ENCODE data around the gene HOMER2.

HOMER2 gene

DNA sequence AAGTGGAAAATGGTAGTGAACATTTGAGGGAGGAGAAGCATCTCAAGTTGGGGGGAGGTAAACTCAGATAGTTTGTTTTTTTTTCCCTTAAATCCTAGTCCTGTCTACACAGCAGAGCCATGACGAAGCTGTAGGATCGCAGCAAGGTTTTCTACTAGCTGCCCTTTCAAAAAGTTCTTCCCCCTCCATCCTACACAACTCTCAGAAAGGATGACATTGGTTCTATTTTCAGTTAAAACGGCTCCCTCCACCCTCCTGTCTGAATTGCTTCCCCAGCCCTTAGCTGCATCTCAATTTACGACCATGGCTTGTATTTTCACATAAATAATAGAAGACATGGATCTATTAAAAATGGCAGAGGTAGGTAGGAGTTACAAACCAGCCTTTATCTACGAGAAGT lies 2.2 kb downstream of the HOMER2 start:
- Histone ChIP-seq H3K27ac (ENCODE audit: low read length) (no peak overlapping the region), H3K9me3 (ENCODE audit: insufficient read depth, low read length) (no peaks in the 10 kb centered on the region), H3K36me3 (replicated peaks; ENCODE audit: low read depth, low read length) (no peaks in the 10 kb centered on the region), H3K79me2 (ENCODE audit: low read length) (peaks cover 4% of the 10 kb centered on the region; the same call in 1 of the 2 replicates), H3K9ac (ENCODE audit: low read length) (no peak overlapping the region), H3K4me1 (ENCODE audit: low read length) (peaks cover 24% of the 10 kb centered on the region), H3K4me2 (ENCODE audit: low read length) (peak overlapping the region; percentile 85), H3K27me3 (ENCODE audit: low read depth, low read length) (peaks cover 22% of the 10 kb centered on the region), H2AFZ (ENCODE audit: low read depth, low read length) (no peak overlapping the region), H3K4me3 (ENCODE audit: low read length) (peak overlapping the region; percentile 78), H4K20me1 (ENCODE audit: insufficient read depth, low read length) (peaks cover 21% of the 10 kb centered on the region)
- TF ChIP-seq, protein P1, sequence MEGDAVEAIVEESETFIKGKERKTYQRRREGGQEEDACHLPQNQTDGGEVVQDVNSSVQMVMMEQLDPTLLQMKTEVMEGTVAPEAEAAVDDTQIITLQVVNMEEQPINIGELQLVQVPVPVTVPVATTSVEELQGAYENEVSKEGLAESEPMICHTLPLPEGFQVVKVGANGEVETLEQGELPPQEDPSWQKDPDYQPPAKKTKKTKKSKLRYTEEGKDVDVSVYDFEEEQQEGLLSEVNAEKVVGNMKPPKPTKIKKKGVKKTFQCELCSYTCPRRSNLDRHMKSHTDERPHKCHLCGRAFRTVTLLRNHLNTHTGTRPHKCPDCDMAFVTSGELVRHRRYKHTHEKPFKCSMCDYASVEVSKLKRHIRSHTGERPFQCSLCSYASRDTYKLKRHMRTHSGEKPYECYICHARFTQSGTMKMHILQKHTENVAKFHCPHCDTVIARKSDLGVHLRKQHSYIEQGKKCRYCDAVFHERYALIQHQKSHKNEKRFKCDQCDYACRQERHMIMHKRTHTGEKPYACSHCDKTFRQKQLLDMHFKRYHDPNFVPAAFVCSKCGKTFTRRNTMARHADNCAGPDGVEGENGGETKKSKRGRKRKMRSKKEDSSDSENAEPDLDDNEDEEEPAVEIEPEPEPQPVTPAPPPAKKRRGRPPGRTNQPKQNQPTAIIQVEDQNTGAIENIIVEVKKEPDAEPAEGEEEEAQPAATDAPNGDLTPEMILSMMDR (IDR thresholded peaks at IDR 0.05; ENCODE audit: low read depth, low read length), result no peak
- no peak for TF ChIP-seq EZH2phosphoT487 (IDR thresholded peaks at IDR 0.05; ENCODE audit: low read depth)

DNA sequence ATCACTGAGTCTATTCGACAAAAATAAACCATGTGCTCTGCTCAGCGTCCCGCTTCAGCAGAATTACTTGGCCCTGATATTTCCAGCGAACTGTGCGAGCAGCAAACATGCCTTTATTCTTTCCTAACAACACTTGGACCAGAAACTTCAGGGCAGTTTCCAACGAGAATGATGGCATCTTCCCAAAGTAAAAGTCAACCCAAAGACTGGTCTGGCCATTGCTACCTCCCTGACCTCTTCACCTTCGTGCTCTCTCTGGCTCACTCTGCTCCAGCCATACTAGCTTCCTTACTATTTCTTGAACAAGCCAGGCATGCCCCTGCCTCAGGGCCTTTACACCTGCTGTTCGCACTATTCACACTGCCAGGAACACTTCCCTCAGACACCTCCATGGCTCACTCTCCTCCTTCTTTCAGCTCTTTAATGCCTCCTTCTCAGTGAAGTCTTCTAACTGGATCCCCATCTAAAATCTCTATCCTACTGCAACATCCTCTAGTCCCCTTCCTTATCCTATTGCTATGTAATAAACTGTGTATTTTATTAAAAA lies 6.3 kb downstream of the HOMER2 start:
- Histone ChIP-seq H3K9ac (ENCODE audit: low read length) (no peak overlapping the region), H3K9me3 (ENCODE audit: insufficient read depth, low read length) (no peaks in the 10 kb centered on the region), H3K4me2 (ENCODE audit: low read length) (no peak overlapping the region), H4K20me1 (ENCODE audit: insufficient read depth, low read length) (peaks cover 29% of the 10 kb centered on the region), H2AFZ (ENCODE audit: low read depth, low read length) (no peak overlapping the region), H3K27me3 (ENCODE audit: low read depth, low read length) (peaks cover 22% of the 10 kb centered on the region), H3K79me2 (ENCODE audit: low read length) (peaks cover 4% of the 10 kb centered on the region; the same call in 1 of the 2 replicates), H3K4me3 (ENCODE audit: low read length) (no peak overlapping the region), H3K27ac (ENCODE audit: low read length) (no peak overlapping the region), H3K36me3 (replicated peaks; ENCODE audit: low read depth, low read length) (no peaks in the 10 kb centered on the region), H3K4me1 (ENCODE audit: low read length) (peaks cover 20% of the 10 kb centered on the region)
- TF ChIP-seq, protein P1 (IDR thresholded peaks at IDR 0.05; ENCODE audit: low read depth, low read length), result no peak
- TF ChIP-seq EZH2phosphoT487 (IDR thresholded peaks at IDR 0.05; ENCODE audit: low read depth), result no peak

DNA sequence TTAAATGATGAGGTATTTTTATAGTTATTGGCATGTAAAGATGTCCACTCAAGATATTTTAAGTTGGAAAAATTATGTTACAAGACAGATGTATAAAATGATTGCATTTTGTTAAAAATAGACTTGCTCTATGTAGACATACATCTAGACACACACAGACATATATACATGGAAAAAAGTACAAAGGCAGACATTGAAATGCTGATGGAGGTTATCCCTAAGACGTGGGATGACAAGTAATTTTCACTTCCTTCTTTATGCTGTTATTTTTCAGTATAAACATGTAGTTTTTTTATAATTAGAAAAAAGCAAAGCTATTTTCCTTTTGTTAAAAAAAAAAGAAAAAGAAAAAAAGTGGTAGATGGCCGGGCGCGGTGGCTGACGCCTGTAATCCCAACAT lies 7.2 kb downstream of the HOMER2 start:
- no peak overlapping the region for H3K27ac ChIP-seq (ENCODE audit: low read length)
- no peak overlapping the region for H3K4me2 ChIP-seq (ENCODE audit: low read length)
- peaks cover 11% of the 10 kb centered on the region for H3K4me1 ChIP-seq (ENCODE audit: low read length)
- H3K9me3 ChIP-seq (ENCODE audit: insufficient read depth, low read length), result no peaks in the 10 kb centered on the region
- H3K36me3 ChIP-seq (replicated peaks; ENCODE audit: low read depth, low read length), result no peaks in the 10 kb centered on the region
- no peak overlapping the region for H3K4me3 ChIP-seq (ENCODE audit: low read length)
- peaks cover 20% of the 10 kb centered on the region for H3K27me3 ChIP-seq (ENCODE audit: low read depth, low read length)
- no peak overlapping the region for H3K9ac ChIP-seq (ENCODE audit: low read length)
- peaks cover 26% of the 10 kb centered on the region for H4K20me1 ChIP-seq (ENCODE audit: insufficient read depth, low read length)
- H3K79me2 ChIP-seq (ENCODE audit: low read length), result peaks cover 4% of the 10 kb centered on the region; the same call in 1 of the 2 replicates
- no peak for TF ChIP-seq EZH2phosphoT487 (IDR thresholded peaks at IDR 0.05; ENCODE audit: low read depth)
- TF ChIP-seq, protein P1 (IDR thresholded peaks at IDR 0.05; ENCODE audit: low read depth, low read length), result no peak
- H2AFZ ChIP-seq (ENCODE audit: low read depth, low read length), result no peak overlapping the region

DNA sequence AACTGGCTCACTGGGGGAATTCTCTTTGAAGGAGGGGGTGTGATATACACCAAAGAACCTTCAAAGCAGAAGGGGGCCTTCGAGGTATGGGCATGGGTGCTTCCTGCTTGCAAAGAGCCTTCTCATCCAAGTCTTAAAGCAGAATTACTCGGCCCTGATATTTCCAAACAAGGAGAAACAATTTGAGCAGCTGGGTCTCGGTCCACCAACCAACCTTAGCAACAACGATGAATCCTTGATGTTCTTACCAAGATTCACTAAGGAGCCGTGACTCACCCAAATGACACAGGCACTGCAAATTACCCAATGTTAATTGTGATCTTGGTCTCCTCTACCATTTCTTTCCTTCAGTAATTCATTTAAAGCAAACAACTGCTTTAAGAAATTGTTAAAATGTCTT lies 7.7 kb downstream of the HOMER2 start:
- no peak overlapping the region for H3K9ac ChIP-seq (ENCODE audit: low read length)
- H3K27ac ChIP-seq (ENCODE audit: low read length), result no peak overlapping the region
- no peak overlapping the region for H2AFZ ChIP-seq (ENCODE audit: low read depth, low read length)
- no peak overlapping the region for H3K4me3 ChIP-seq (ENCODE audit: low read length)
- no peaks in the 10 kb centered on the region for H3K9me3 ChIP-seq (ENCODE audit: insufficient read depth, low read length)
- H3K4me2 ChIP-seq (ENCODE audit: low read length), result no peak overlapping the region
- H3K27me3 ChIP-seq (ENCODE audit: low read depth, low read length), result peaks cover 15% of the 10 kb centered on the region
- TF ChIP-seq, protein P1 (IDR thresholded peaks at IDR 0.05; ENCODE audit: low read depth, low read length), result no peak
- TF ChIP-seq EZH2phosphoT487 (IDR thresholded peaks at IDR 0.05; ENCODE audit: low read depth), result no peak
- H3K4me1 ChIP-seq (ENCODE audit: low read length), result peaks cover 6% of the 10 kb centered on the region
- H4K20me1 ChIP-seq (ENCODE audit: insufficient read depth, low read length), result peaks cover 21% of the 10 kb centered on the region
- H3K36me3 ChIP-seq (replicated peaks; ENCODE audit: low read depth, low read length), result no peaks in the 10 kb centered on the region
- H3K79me2 ChIP-seq (ENCODE audit: low read length), result peaks cover 1% of the 10 kb centered on the region; the same call in 1 of the 2 replicates
